SK-N-MC (cell line): ENCODE data around the gene SLC4A5.

Experiments
- EZH2 ChIP-seq: fragments of 200-600 bp; sonication (generic); IDR thresholded peaks from one replicate; pipeline ENCODE4 v1.6.1; 2017; ENCODE audit warnings: antibody characterized with exemption
- FOXP2 ChIP-seq: optimal IDR thresholded peaks from 2 replicates; pipeline ENCODE3; 2011; ENCODE audit warnings: mild to moderate bottlenecking, moderate library complexity; ENCODE audit not compliant: insufficient read depth; ENCODE audit errors: extremely low read length, control extremely low read depth
- POLR2AphosphoS5 ChIP-seq: IDR thresholded peaks from 2 replicates; pipeline ENCODE4 v1.6.1; 2012; ENCODE audit warnings: mild to moderate bottlenecking, low read depth, low read length, borderline replicate concordance

- TF ChIP-seq EZH2 (no peak), POLR2AphosphoS5 (no peak), FOXP2 (no peak)
Observed at GRCh38 chr2:74223941-74224770, 119.1 kb downstream of the SLC4A5 start.
